Neural progenitor cell (in vitro differentiated cells): ENCODE data around the gene MYO1B. TPM values are rescaled to one million over a fixed set of nuclear protein-coding genes. Genes with fewer than 3 reads are reported as not detected.
A peak's percentile ranks its signal among the peaks of the same experiment; 100 is the strongest.

Experiments
- DNase-seq: peaks from one replicate; pipeline ENCODE4 v3.0.0-alpha.2; 2016; ENCODE audit warnings: low spot score
- H2AFZ ChIP-seq: fragments of 200-600 bp; sonication (generic); replicated peaks from 2 replicates; pipeline ENCODE4 v1.6.1; 2016; ENCODE audit warnings: antibody characterized with exemption
- H3F3A ChIP-seq: fragments of 200-600 bp; sonication (generic); 2 replicates; pipeline ENCODE4 v1.6.1; 2016; ENCODE audit warnings: antibody characterized with exemption, low read depth
- H3K27ac ChIP-seq: fragments of 200-600 bp; sonication (generic); 2 replicates; pipeline ENCODE4 v1.5.1; 2016; ENCODE audit warnings: mild to moderate bottlenecking
- H3K27me3 ChIP-seq: fragments of 200-600 bp; sonication (generic); 2 replicates; pipeline ENCODE4 v1.6.1; 2016; ENCODE audit warnings: mild to moderate bottlenecking, moderate library complexity
- H3K36me3 ChIP-seq: fragments of 200-600 bp; sonication (generic); 2 replicates; pipeline ENCODE4 v1.5.1; 2016
- H3K4me1 ChIP-seq: fragments of 200-600 bp; sonication (generic); 2 replicates; pipeline ENCODE4 v1.6.1; 2016; ENCODE audit warnings: mixed run types
- H3K4me2 ChIP-seq: fragments of 200-600 bp; sonication (generic); 2 replicates; pipeline ENCODE4 v1.6.1; 2016
- H3K4me3 ChIP-seq: fragments of 200-600 bp; sonication (generic); 2 replicates; pipeline ENCODE4 v1.5.1; 2016
- H3K79me2 ChIP-seq: fragments of 200-600 bp; sonication (generic); 2 replicates; pipeline ENCODE4 v1.6.1; 2016; ENCODE audit warnings: low read depth
- H3K9ac ChIP-seq: fragments of 200-600 bp; sonication (generic); 2 replicates; pipeline ENCODE4 v1.6.1; 2016
- H3K9me3 ChIP-seq: fragments of 200-600 bp; sonication (generic); 2 replicates; pipeline ENCODE4 v1.5.1; 2016; ENCODE audit warnings: low read depth
- H4K20me1 ChIP-seq: fragments of 200-600 bp; sonication (generic); 2 replicates; pipeline ENCODE4 v1.6.1; 2016; ENCODE audit warnings: low read depth
- H3K27ac Mint-ChIP-seq: 3 replicates; pipeline ENCODE4 v1.8.0; 2021; ENCODE audit warnings: mixed read lengths
- H3K27me3 Mint-ChIP-seq: 2 replicates; pipeline ENCODE4 v1.8.0; 2022; ENCODE audit warnings: low read depth, mild to moderate bottlenecking, inconsistent platforms, moderate library complexity, mixed read lengths; ENCODE audit not compliant: insufficient read depth
- H3K36me3 Mint-ChIP-seq: 3 replicates; pipeline ENCODE4 v1.8.0; 2021; ENCODE audit warnings: mixed read lengths
- H3K4me1 Mint-ChIP-seq: 3 replicates; pipeline ENCODE4 v1.8.0; 2021; ENCODE audit warnings: mixed read lengths
- H3K4me3 Mint-ChIP-seq: 3 replicates; pipeline ENCODE4 v1.8.0; 2021; ENCODE audit warnings: mild to moderate bottlenecking, moderate library complexity, mixed read lengths
- H3K9me3 Mint-ChIP-seq: 3 replicates; pipeline ENCODE4 v1.8.0; 2020; ENCODE audit warnings: mixed read lengths
- CTCF ChIP-seq: fragments of 200-600 bp; sonication (generic); IDR thresholded peaks from 2 replicates; pipeline ENCODE4 v1.5.1; 2017; ENCODE audit warnings: antibody characterized with exemption, mild to moderate bottlenecking
- EZH2 ChIP-seq: fragments of 200-600 bp; sonication (generic); IDR thresholded peaks from 2 replicates; pipeline ENCODE4 v1.6.1; 2017; ENCODE audit warnings: antibody characterized with exemption, mild to moderate bottlenecking, moderate library complexity
- EZH2phosphoT487 ChIP-seq: fragments of 200-600 bp; sonication (generic); IDR thresholded peaks from 2 replicates; pipeline ENCODE4 v1.6.1; 2017; ENCODE audit warnings: antibody characterized with exemption
- total RNA-seq: library from RNA; depleted of rRNA; stranded (reverse); fragments of >200 nt; gene quantifications from 2 replicates; pipeline ENCODE4 v1.2.3, GENCODE V29; 2015; ENCODE audit warnings: low replicate concordance

The MYO1B gene
- total RNA-seq, 1 donor from 2014 or later = 88.0 TPM

DNA sequence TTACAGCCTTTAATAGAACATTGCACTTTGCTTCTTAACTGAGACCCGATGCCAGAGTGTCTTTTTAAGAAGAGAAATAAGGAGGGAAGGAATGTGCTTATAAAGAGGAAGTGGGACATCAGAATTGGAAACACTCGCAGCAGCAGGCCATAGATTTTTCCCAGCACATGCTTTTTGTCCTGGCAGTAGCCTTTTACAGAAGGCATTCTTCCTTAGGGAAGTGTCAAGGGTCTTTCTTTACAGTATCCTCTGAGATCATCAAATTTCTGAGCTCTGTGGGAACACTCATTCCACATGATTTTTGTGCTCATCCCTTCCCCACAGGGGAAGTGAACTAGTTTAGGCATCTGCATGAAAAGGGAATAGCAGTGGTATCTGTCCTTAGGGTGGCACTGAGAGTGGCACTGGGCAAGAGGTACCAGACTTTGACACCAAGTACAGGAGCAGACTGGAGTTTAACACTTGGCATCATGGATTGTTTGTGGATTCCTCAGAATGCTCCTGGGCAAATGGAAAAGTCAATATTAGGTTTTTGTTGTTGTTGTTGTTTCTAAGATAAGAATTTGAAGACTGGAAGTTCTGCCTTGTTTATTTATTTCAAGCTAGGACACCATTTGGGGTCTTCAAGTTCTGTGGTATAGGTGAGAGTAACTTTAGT, 4.1 kb downstream of the MYO1B start:
- DNase-seq = no peak
- Mint-ChIP-seq H3K4me3 (no peak overlapping the region), H3K4me1 (peaks cover 65% of the 10 kb centered on the region), H3K36me3 (peaks cover 8% of the 10 kb centered on the region), H3K9me3 (no peaks in the 10 kb centered on the region), H3K27ac (no peak overlapping the region), H3K27me3 (no peaks in the 10 kb centered on the region)
- no peak for TF ChIP-seq EZH2phosphoT487
- peaks cover 85% of the 10 kb centered on the region for H3K79me2 ChIP-seq
- no peak overlapping the region for H3K4me2 ChIP-seq
- no peak overlapping the region for H3K9ac ChIP-seq
- no peak overlapping the region for H3K27ac ChIP-seq
- peaks cover 13% of the 10 kb centered on the region for H3F3A ChIP-seq
- no peak overlapping the region for H2AFZ ChIP-seq
- H3K36me3 ChIP-seq = no peaks in the 10 kb centered on the region
- peaks cover 6% of the 10 kb centered on the region for H3K27me3 ChIP-seq
- no peaks in the 10 kb centered on the region for H3K9me3 ChIP-seq
- peaks cover 64% of the 10 kb centered on the region for H3K4me1 ChIP-seq
- peaks cover 77% of the 10 kb centered on the region for H4K20me1 ChIP-seq
- H3K4me3 ChIP-seq = no peak overlapping the region

DNA sequence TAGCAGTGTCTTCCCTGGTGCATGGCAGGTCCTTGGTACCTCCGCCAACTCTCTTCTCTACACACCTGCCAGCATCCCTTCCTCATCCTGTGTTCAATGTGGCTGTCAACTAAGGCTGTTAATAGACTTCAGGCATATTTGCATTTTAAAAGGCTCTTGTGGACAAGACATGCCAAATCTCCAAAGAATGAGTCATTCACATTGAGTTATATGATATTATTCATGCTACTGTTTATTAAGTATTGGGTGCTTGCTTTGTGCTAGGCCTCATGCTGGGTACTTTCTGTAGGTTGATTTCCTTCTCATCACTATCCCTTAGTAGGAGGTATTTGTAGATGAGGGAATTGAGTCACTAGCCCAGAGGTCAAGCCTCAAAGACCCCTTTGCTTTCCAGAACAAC, 5.2 kb downstream of the MYO1B start:
- no peaks in the 10 kb centered on the region for H3K36me3 ChIP-seq
- H3K79me2 ChIP-seq = peaks cover 96% of the 10 kb centered on the region
- H2AFZ ChIP-seq = no peak overlapping the region
- peaks cover 7% of the 10 kb centered on the region for H3F3A ChIP-seq
- Mint-ChIP-seq H3K36me3 (peaks cover 8% of the 10 kb centered on the region), H3K4me1 (peaks cover 69% of the 10 kb centered on the region), H3K4me3 (no peak overlapping the region), H3K9me3 (no peaks in the 10 kb centered on the region), H3K27ac (no peak overlapping the region), H3K27me3 (no peaks in the 10 kb centered on the region)
- H3K4me1 ChIP-seq = peaks cover 63% of the 10 kb centered on the region
- no peak overlapping the region for H3K4me3 ChIP-seq
- H3K9me3 ChIP-seq = no peaks in the 10 kb centered on the region
- H3K27ac ChIP-seq = peak overlapping the region; percentile 51
- peaks cover 88% of the 10 kb centered on the region for H4K20me1 ChIP-seq
- TF ChIP-seq EZH2phosphoT487 = no peak
- no peak for TF ChIP-seq EZH2
- TF ChIP-seq CTCF = no peak
- H3K4me2 ChIP-seq = peak overlapping the region; percentile 30
- no peak overlapping the region for H3K9ac ChIP-seq
- DNase-seq = no peak
- no peaks in the 10 kb centered on the region for H3K27me3 ChIP-seq

- peaks cover 7% of the 10 kb centered on the region for H3F3A ChIP-seq
- Mint-ChIP-seq H3K9me3 (no peaks in the 10 kb centered on the region), H3K4me3 (no peak overlapping the region), H3K27ac (peak overlapping the region; percentile 68), H3K27me3 (no peaks in the 10 kb centered on the region), H3K36me3 (peaks cover 8% of the 10 kb centered on the region), H3K4me1 (peaks cover 74% of the 10 kb centered on the region)
- H3K27me3 ChIP-seq = no peaks in the 10 kb centered on the region
- DNase-seq = peak; percentile 38
- H3K4me3 ChIP-seq = no peak overlapping the region
- H3K27ac ChIP-seq = peak overlapping the region; percentile 51
- peaks cover 69% of the 10 kb centered on the region for H3K4me1 ChIP-seq
- H3K4me2 ChIP-seq = peak overlapping the region; percentile 30
- H3K9ac ChIP-seq = no peak overlapping the region
- H3K36me3 ChIP-seq = no peaks in the 10 kb centered on the region
- H3K79me2 ChIP-seq = peaks cover 100% of the 10 kb centered on the region
- no peaks in the 10 kb centered on the region for H3K9me3 ChIP-seq
- H2AFZ ChIP-seq = no peak overlapping the region
- no peak for TF ChIP-seq EZH2phosphoT487
- no peak for TF ChIP-seq CTCF
- TF ChIP-seq EZH2 = no peak
- peaks cover 94% of the 10 kb centered on the region for H4K20me1 ChIP-seq
Measured at GRCh38 chr2:191250986-191251385, 5.8 kb downstream of the MYO1B start.

DNA sequence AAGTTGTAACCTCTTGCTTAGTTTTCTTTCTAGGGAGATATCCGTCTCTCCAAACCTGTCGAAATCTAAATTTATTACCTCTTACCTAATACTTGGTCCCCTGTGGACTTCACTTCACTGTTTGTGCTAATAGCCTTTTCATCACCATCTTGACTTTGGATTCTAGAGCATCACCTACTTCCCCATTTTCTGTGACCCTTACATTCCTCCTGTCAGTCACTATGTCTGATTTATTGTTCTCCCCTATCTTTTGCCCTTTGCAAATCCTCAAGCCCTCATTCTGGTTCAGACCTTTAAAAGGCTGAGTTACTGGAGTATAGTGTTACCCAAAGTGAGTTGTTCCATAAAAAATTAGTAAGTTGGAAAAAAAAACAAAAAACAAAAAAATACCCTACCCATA, 7.5 kb downstream of the MYO1B start:
- no peak overlapping the region for H3K4me3 ChIP-seq
- no peaks in the 10 kb centered on the region for H3K9me3 Mint-ChIP-seq
- no peak overlapping the region for H3K4me3 Mint-ChIP-seq

More for the DNA sequence above, 7.5 kb downstream of the MYO1B start:
- Histone ChIP-seq H3K4me2 (no peak overlapping the region), H3K9ac (no peak overlapping the region), H2AFZ (no peak overlapping the region), H3F3A (no peaks in the 10 kb centered on the region), H4K20me1 (peaks cover 96% of the 10 kb centered on the region), H3K27me3 (no peaks in the 10 kb centered on the region), H3K4me1 (peaks cover 62% of the 10 kb centered on the region), H3K27ac (no peak overlapping the region), H3K79me2 (peaks cover 100% of the 10 kb centered on the region), H3K9me3 (no peaks in the 10 kb centered on the region), H3K36me3 (no peaks in the 10 kb centered on the region)
- peaks cover 8% of the 10 kb centered on the region for H3K36me3 Mint-ChIP-seq
- TF ChIP-seq CTCF (no peak), EZH2 (no peak), EZH2phosphoT487 (no peak)
- no peaks in the 10 kb centered on the region for H3K27me3 Mint-ChIP-seq
- H3K27ac Mint-ChIP-seq = no peak overlapping the region
- DNase-seq = no peak
- peaks cover 66% of the 10 kb centered on the region for H3K4me1 Mint-ChIP-seq
